Kidney (tissue), 14 donors: ENCODE data around the gene FBXO48. TPM values are rescaled to one million over a fixed set of nuclear protein-coding genes. Genes with fewer than 3 reads are reported as not detected.

Experiments used
- DNase-seq, 5 donors: peaks; one replicate each; pipeline ENCODE4 v3.0.0-alpha.2; 2013 to 2020
- FAIRE-seq: peaks from 2 replicates; lab custom pipeline; 2012; peaks lifted over from hg19 to GRCh38; lab: Jason Lieb, UNC
- H3K27ac ChIP-seq, 2 donors: one replicate each; pipeline ENCODE4 v1.7.0; 2013; ENCODE audit warnings: low read depth in 2 of 2, low read length in 2 of 2, inconsistent platforms in 1 of 2
- H3K27me3 ChIP-seq: one replicate; pipeline ENCODE4 v1.7.1; 2013; ENCODE audit warnings: low read length, inconsistent platforms; ENCODE audit not compliant: control insufficient read depth, insufficient read depth
- H3K36me3 ChIP-seq, 3 donors: one replicate each; pipeline versions ENCODE4 v1.7.0 to v1.7.1; 2013; ENCODE audit warnings: low read length in 3 of 3, control low read depth in 1 of 3, inconsistent platforms in 1 of 3; ENCODE audit not compliant: insufficient read depth in 3 of 3, control insufficient read depth in 2 of 3
- H3K4me1 ChIP-seq, 3 donors: one replicate each; pipeline versions ENCODE4 v1.7.0 to v1.7.1; 2013; ENCODE audit warnings: low read length in 3 of 3, inconsistent platforms in 1 of 3, low read depth in 1 of 3; ENCODE audit not compliant: control insufficient read depth in 2 of 3, insufficient read depth in 2 of 3
- H3K4me3 ChIP-seq, 3 donors: one replicate each; pipeline versions ENCODE4 v1.7.0 to v1.8.1; 2013; ENCODE audit warnings: low read length in 3 of 3, control low read depth in 1 of 3, inconsistent platforms in 1 of 3
- H3K9ac ChIP-seq, 3 donors: one replicate each; pipeline versions ENCODE4 v1.7.0 to v1.7.1; 2013; ENCODE audit warnings: low read length in 3 of 3, control low read depth in 1 of 3, inconsistent platforms in 1 of 3
- H3K9me3 ChIP-seq, 3 donors: one replicate each; pipeline versions ENCODE4 v1.7.0 to v1.7.1; 2013; ENCODE audit warnings: low read length in 3 of 3, control low read depth in 1 of 3, inconsistent platforms in 1 of 3; ENCODE audit not compliant: control insufficient read depth in 2 of 3, insufficient read depth in 1 of 3
- intact Hi-C: fragments of 100-400 bp; cut with DNase I; formaldehyde crosslinking; loops from one replicate; pipeline ENCODE4 v1.11.1; 2022
- polyA plus RNA-seq: library from polyadenylated mRNA; stranded (reverse); fragments of 350-450 nt; fragmentation: Illumina TruSeq; extraction: RNeasy Lipid Tissue Mini Kit (QIAGEN cat#74804); gene quantifications from one replicate; pipeline ENCODE4 v1.2.3, GENCODE V29; 2014; ENCODE audit warnings: low read depth, low replicate concordance; ENCODE audit not compliant: insufficient read depth
- total RNA-seq: library from RNA; stranded (reverse); fragmentation: NEBNext Ultra II Directional; extraction: Animal tissue kit (Norgen Biotek cat#: 25700); gene quantifications from one replicate; pipeline ENCODE4 v1.2.1, GENCODE V29; 2021
- TF ChIP-seq, protein P1 (sequence below): IDR thresholded peaks from 3 replicates; pipeline ENCODE4 v1.5.1; 2012; ENCODE audit warnings: mild to moderate bottlenecking, moderate library complexity, borderline replicate concordance; ENCODE audit not compliant: insufficient read depth; ENCODE audit errors: extremely low read depth
- donor health status: control.
- donor health status: control.
- donor health status: control.
- donor health status: control.
- donor health status: control.
- donor health status: DM: yes; HTN: yes; CAD: no.
- donor health status: Normal renal cell carcinoma (clear cell type).

Gene FBXO48
- total and polyA plus RNA-seq, 2 donors from 2014 or later, result 0.86 to 1.3 TPM

GRCh38 chr2:68413466-68413865 lies 53.6 kb downstream of the FBXO48 start:
- Histone ChIP-seq H3K36me3 (no peaks in the 10 kb centered on the region), H3K9me3 (no peaks in the 10 kb centered on the region), H3K27ac (no peak overlapping the region), H3K9ac (no peak overlapping the region), H3K27me3 (no peaks in the 10 kb centered on the region), H3K4me1 (no peaks in the 10 kb centered on the region), H3K4me3 (no peak overlapping the region)
- DNase-seq (no peak), FAIRE-seq (no peak)
- TF ChIP-seq, protein P1, sequence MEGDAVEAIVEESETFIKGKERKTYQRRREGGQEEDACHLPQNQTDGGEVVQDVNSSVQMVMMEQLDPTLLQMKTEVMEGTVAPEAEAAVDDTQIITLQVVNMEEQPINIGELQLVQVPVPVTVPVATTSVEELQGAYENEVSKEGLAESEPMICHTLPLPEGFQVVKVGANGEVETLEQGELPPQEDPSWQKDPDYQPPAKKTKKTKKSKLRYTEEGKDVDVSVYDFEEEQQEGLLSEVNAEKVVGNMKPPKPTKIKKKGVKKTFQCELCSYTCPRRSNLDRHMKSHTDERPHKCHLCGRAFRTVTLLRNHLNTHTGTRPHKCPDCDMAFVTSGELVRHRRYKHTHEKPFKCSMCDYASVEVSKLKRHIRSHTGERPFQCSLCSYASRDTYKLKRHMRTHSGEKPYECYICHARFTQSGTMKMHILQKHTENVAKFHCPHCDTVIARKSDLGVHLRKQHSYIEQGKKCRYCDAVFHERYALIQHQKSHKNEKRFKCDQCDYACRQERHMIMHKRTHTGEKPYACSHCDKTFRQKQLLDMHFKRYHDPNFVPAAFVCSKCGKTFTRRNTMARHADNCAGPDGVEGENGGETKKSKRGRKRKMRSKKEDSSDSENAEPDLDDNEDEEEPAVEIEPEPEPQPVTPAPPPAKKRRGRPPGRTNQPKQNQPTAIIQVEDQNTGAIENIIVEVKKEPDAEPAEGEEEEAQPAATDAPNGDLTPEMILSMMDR, result no peak
- intact Hi-C loops, result no loop called here

GRCh38 chr2:68412127-68412819 lies 54.8 kb downstream of the FBXO48 start:
- H3K36me3 ChIP-seq, result no peaks in the 10 kb centered on the region
- FAIRE-seq (no peak), DNase-seq (no peak)
- H3K9me3 ChIP-seq, result no peaks in the 10 kb centered on the region
- no peak overlapping the region for H3K9ac ChIP-seq
- no peak overlapping the region for H3K4me3 ChIP-seq
- no peaks in the 10 kb centered on the region for H3K4me1 ChIP-seq
- intact Hi-C loops, result no loop called here
- H3K27ac ChIP-seq, result no peak overlapping the region
- TF ChIP-seq, protein P1, result no peak
- H3K27me3 ChIP-seq, result no peaks in the 10 kb centered on the region

DNA sequence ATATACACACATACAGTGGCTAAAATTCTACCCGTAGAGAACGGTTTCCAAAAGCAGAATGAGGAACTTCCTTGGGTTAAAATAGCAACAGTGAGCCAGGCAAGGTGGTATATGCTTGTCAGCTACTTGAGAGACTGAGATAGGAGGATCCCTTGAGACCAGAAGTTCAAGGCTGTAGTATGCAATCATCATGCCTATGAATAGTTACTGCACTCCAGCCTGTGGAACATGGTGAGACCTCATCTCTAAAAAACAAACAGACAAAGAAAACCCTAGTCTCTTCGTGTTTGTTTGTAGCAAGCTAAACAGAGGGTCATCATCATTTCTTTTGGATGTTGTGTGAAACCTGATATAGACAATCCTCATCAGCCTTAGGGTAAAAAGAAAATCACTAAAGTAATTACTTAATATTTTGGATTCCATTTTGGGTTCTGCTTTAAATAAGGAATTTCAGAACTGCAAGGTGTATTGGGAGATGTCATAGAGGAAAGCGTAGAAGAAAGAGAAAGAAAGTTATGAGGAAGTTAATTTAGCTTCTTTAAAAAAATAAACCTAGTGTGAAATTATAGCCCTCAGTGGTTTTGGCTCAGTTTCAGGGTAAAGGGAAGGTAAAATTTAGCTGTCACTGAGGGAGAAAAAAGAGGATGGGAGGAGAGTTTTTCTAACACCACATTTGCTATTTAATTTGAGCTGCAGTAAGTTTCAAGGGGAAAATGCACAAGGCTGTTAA lies 55.5 kb downstream of the FBXO48 start:
- H3K9me3 ChIP-seq, result no peaks in the 10 kb centered on the region
- intact Hi-C loops, result no loop called here
- no peaks in the 10 kb centered on the region for H3K27me3 ChIP-seq
- TF ChIP-seq, protein P1, result no peak
- H3K27ac ChIP-seq, result no peak overlapping the region
- DNase-seq, result no peak
- H3K4me1 ChIP-seq, result no peaks in the 10 kb centered on the region
- FAIRE-seq, result no peak
- no peaks in the 10 kb centered on the region for H3K36me3 ChIP-seq
- no peak overlapping the region for H3K4me3 ChIP-seq
- H3K9ac ChIP-seq, result no peak overlapping the region

Other genes with a start within 250 kb of the FBXO48 start
- 50.8 TPM for gene PPP3R1, start 214.8 kb downstream of the FBXO48 start, total RNA-seq
- gene PPP3R1, start 214.8 kb downstream of the FBXO48 start, polyA plus RNA-seq, result 18.3 TPM
- 14.1 TPM for gene CNRIP1, start 147.3 kb downstream of the FBXO48 start, total RNA-seq
- gene CNRIP1, start 147.3 kb downstream of the FBXO48 start, polyA plus RNA-seq, result 8.7 TPM
- gene PLEK, start 102.0 kb downstream of the FBXO48 start, total RNA-seq, result 17.3 TPM
- 2.8 TPM for gene PLEK, start 102.0 kb downstream of the FBXO48 start, polyA plus RNA-seq
- 5.9 TPM for gene APLF, start 291 bp upstream of the FBXO48 start, total RNA-seq
- 0.95 TPM for gene APLF, start 291 bp upstream of the FBXO48 start, polyA plus RNA-seq
- gene PROKR1, start 176.3 kb upstream of the FBXO48 start, total RNA-seq, result not detected
- gene PROKR1, start 176.3 kb upstream of the FBXO48 start, polyA plus RNA-seq, result not detected